GM19467 (cell line): Measurements from ENCODE around the gene RNF144A.
"Not testable (repeated sequence)": the region's sequence is repeated elsewhere in the genome, so short reads cannot be mapped to it uniquely, and the experiment has no call there.

Source experiments
- ATAC-seq: cut with Tn5 transposase; IDR thresholded peaks from one replicate; pipeline ENCODE4 v1.9.1; 2021; ENCODE audit warnings: mild to moderate bottlenecking, moderate library complexity; ENCODE audit not compliant: unreplicated experiment

Gene RNF144A, protein sequence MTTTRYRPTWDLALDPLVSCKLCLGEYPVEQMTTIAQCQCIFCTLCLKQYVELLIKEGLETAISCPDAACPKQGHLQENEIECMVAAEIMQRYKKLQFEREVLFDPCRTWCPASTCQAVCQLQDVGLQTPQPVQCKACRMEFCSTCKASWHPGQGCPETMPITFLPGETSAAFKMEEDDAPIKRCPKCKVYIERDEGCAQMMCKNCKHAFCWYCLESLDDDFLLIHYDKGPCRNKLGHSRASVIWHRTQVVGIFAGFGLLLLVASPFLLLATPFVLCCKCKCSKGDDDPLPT

DNA sequence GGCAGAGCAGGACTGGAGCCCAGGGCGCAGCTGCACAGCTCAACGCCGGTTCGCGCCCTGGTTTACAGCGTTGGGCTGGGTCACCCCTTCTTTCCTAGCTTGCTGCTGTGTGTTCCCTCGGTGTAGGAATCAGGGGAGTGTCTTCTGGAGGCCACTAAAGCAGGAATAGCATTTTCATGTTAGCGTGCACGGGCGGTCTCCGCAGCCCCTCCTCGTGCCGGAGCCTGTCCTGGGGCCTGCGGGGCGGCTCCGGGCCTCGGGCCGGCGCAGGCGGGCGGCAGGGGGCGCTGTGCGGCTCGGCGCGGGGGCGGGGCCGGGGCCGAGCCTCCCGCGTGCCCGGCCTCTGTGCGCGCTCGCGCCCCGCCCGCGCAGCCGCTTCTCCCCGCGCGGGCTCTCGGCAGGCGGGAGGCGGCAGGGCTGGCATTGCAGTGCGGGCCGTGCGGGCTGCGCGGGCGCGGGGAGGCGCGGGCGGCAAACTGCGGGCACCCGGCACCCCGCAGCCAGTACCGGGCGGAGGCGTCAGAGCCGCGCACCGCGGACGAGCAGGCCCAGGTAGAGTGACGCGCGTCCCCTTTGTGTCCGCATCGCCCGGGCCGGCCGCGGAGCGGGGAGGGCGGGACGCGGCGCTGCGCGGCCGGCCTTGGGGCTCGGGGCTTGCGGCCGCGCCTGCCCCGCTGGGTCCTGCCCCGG is at the start of gene RNF144A:
Gene RNF144A (plus strand): TSS at position 342 of the 690 bp plus-strand sequence. CDS start 79,515 bp downstream, outside the sequence.
- ATAC-seq = peak; percentile 83

DNA sequence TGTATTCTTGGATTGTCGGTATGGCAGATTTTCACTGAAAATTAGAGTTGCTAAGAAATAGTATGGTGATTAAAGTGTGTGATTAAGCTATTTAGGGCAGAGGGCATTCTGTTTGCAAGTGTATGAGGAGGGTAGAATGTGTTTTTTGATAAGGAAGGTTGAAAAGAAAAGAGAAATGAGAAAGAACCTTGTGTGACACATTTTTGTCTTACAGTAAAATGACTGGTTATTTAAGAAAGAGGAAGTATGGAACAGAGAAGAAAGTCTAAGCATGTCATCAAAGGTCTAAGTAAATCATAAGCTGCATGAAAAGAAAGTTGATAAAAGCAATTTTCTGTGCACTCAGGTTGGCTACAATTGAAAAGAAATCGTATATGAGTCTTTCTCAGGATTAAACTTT is 44.8 kb upstream of the RNF144A start:
- ATAC-seq = no peak

DNA sequence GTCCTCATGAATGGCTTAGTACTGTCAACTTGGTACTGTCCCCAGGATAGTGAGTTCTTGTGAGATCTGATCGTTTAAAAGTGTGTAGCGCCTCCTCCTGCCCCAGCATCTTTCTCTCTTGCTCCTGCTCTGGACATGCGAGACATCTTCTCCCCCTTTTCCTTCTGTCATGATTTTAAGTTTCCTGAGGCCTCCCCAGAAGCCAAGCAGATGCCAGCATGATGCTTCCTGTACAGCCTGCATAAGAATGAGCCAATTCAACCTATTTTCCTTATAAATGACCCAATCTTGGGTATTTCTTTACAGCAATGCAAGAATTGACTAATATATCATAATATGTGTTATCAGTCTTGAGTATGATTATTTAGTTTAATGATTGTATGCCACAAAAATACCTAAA is 43.2 kb upstream of the RNF144A start:
- no peak for ATAC-seq

DNA sequence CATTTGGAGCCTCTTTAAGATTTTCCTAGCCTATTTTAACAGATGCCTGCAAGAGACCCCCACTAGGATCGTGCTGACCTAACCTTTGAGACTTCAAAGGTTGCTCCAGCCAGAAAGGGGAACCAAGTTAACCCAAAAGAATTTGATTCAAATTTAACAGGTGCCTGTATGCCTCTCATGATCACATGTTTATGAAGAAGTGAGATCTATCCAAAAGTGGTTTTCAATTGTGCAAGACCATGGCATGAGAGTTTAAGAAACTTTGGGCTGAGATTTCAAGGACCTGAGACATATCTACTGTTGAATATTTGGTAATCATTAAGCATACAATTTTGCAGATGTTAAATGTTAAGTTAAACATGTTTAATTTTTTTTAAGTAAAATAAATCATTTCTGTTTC is 40.9 kb upstream of the RNF144A start:
- ATAC-seq = no peak

DNA sequence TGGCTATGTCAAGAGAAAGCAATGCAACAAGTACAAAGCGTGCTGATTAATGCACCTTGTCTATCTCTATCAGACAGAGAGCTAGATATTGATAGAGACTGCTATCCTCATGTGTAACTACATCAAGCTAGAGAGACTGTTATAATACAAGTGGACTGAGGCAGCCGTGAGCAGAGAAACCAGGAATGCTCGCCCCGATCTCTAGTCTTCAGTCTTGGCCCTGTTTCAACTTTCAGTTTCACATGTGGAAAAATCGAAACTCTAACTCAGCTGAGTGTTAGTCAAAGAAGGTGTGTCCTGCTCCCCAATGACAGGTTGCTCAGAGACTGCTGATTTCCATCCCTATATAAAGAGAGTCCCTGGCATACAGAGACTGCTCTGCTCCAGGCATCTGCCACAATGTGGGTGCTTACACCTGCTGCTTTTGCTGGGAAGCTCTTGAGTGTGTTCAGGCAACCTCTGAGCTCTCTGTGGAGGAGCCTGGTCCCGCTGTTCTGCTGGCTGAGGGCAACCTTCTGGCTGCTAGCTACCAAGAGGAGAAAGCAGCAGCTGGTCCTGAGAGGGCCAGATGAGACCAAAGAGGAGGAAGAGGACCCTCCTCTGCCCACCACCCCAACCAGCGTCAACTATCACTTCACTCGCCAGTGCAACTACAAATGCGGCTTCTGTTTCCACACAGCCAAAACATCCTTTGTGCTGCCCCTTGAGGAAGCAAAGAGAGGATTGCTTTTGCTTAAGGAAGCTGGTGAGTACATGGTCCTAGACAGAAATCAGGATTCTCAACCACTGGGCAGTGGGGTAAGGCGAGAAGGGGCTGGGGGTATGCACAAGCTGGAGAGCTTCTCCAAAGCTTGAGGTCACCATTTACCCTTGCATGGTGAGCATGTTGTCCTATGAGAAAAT is 39.6 kb upstream of the RNF144A start, which contains the start of gene RSAD2:
Gene RSAD2 (plus strand): TSS at position 376 of the 903 bp plus-strand sequence. CDS start 24 bp downstream, at position 400.
- peak; percentile 86 for ATAC-seq

DNA sequence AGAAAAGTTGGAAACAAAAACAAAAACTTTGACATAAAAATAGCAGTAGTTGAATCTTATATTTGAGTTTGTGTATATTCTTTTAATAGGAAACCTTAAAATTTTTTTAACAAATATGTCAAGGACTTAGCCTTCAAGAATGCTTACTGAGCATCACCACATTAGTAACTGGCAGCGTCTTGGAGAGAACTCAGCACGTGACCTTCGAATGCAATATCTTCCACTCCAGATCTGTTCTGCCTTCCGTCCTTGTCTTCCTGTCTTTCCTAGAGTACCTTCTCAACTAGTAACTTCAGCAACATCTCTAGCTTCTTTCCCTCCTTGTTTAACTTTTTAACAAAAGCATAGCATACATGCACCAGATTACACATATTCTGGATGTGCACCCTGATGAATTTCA is 38.7 kb upstream of the RNF144A start:
- no peak for ATAC-seq

DNA sequence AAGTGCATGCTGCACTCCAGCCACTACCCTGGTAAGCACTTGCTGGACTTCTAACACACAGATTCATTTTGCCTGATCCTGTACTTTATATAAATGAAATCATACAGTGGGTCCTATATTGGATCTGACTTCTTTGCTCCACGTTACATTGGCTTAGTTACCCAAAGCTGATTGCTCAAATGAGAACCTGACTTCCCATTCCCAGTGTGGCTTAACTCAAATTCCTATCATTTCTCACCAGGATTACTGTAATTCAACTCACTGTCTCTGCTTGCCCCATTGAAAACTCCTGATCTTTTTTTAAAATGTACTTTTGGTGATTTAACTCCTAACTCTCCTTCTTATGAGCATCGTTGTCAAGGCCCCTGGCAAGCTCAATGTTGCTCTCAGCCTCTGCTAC is 38.2 kb upstream of the RNF144A start:
- no peak for ATAC-seq

DNA sequence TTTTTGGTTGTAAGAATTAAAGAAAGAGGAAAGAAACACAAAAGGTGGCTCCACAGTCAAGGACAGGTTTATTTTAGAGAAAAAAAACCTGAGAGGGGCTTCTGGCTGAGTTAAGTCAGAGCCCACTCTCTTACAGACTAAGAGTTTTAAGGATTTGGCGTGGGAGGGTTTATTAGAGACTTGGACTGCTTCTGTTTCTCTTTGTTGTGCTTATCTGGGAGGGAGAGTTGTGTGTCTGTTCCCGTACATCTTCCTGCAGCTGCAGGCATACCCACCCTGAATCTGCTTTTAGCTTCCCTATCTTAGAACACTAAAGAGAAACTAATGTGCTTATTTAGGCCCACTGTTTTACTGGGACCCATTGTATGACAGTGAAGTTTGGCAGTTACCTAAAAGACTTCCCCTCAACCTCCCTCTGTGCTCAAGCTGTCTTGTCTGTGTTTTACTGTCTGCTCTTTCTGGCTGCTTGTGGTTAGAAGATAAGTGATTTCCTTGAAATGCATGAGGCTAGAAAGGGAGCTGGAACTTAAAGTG is 36.9 kb upstream of the RNF144A start:
- no peak for ATAC-seq

DNA sequence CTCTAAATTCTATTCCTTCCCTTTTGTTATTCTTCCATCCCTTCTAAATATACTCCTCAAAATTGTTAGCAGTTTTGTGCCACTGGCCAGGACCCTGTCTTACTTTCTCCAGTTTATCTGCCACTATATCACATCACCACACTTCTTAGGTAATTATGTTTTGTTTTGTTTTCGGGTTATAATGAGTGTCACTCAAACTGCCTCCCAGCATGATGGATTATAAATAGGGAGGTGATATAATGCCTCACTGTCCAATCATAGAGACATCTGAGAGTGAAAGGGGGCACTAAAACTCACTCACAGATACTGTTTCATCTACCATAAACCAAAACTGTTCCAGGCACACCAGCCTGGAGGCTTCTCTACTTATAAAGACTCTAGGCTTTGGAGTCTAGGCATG is 36.2 kb upstream of the RNF144A start:
- no peak for ATAC-seq

DNA sequence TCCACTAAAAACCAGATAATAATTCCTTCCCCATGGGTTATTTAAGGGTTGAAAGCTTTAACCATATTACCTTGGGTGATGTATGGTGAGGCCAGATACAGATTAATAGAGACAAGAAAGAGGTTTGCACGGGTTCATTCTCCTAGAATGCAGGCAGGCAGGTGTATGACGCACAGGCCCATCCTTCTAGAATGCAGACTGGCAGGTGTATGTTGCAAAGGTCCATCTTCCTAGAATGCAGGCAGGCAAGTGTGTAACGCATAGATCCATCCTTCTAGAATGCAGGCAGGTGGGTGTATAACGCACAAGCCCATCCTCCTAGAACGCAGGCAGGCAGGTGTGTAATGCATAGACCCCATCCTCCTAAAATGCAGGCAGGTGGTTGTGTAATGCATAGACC is 35.7 kb upstream of the RNF144A start:
- no peak for ATAC-seq

DNA sequence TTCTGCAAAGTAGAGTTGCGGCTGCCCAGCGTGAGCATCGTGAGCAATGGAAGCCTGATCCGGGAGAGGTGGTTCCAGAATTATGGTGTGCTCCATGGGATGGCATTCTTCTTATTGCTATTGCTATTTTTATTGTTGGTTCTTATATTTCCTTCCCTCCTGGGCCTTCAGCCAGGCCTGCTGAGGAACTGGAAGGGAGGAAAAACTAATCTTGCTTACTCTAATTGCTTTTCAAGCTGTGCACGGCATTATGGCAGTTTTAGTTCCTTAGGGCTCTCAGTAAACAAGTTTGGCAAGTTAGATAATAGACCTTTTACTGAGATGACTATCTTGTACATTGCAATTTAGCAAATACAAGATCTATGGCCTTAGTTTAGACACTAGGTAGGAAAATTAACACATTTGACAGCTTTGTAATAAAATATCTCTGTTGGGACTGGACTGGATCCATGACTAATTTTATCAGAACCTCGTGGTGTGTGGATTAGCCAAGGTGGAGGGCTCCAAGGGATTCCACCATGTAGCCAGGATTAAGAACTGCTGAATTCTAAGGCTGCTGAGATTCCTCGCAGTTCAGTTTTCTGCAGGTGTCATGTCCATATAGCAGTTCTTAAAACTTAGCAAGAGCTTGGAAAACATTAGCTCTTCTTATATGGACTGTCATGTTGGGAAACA is 33.6 kb upstream of the RNF144A start:
- ATAC-seq = no peak

DNA sequence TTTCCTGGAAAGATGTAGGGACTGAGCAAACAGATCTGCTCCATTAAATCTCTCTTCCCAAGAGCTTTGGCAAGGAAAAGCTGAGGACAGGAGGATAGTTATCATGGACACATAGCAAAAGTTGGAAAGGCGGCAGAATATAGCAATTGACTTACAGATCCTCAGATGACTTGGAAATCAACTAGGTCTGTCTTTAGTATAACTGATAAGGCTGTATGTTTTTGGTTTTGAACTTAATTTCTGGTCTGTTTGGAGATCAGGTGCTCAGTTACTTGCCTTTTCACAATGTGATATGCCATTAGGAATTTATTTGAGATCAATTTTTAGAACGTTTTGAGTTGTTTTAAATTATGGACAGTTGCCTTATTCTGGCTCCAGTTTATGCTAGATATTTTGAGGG is 31.7 kb upstream of the RNF144A start:
- ATAC-seq = no peak

DNA sequence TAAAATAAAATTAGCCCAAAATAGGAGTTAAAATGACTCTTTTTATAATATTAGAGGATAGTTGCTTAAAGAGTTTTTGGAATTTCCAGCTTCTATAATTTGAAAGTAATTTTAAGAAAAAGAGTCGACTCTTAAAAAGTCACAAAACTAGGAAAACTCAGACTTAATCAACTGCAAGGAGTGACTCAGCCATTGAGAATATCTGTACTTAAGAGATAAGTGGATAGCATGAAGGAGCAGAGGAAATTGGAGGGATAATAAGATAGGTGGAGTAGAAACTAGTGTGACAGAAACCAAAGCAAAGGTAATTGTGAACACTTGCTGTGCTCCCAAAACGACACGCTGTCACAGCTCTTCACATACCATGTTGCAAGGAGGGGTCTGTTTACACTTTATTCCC is 31.2 kb upstream of the RNF144A start:
- ATAC-seq = no peak

DNA sequence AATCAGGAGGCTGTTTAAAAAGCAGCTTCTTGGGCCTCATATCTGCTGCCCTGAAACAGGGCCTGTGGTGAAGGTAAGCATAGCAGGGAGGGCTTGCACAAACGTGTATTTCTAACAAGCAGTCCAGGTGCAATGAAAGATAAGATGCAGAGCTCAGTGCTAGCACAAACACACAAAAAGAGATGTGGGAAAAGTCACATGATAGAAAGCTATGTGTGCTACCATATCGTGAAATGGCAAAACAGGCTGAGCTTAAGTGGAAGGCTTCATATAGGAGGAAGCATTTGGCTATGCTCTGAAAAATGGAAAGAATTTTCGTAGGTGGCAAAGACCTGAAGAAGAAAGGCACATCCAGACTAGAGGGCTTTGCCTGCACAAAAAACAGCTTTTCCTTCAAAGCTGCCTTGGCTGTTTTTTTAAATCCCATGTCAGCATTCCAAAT is 29.4 kb upstream of the RNF144A start:
- ATAC-seq = no peak

DNA sequence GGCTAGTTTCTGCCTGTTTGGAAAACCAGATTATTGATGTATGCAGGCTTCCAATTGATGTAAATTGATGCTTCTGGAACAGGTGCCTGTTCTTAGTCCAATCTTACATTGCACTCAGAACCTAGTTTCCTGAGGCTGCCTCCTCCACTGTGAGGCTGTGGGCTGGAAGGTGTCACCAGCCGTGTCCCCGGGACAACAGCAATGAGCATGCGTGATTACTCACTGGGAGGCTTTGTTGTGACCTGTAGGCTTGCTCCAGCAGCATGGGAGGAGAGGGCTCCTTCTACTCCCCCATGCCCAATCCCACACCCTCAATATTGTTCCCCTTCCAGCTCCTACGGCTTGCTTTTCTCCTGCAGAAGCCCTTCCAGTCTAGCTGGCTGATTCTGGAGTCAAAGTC is 28.5 kb upstream of the RNF144A start:
- no peak for ATAC-seq

DNA sequence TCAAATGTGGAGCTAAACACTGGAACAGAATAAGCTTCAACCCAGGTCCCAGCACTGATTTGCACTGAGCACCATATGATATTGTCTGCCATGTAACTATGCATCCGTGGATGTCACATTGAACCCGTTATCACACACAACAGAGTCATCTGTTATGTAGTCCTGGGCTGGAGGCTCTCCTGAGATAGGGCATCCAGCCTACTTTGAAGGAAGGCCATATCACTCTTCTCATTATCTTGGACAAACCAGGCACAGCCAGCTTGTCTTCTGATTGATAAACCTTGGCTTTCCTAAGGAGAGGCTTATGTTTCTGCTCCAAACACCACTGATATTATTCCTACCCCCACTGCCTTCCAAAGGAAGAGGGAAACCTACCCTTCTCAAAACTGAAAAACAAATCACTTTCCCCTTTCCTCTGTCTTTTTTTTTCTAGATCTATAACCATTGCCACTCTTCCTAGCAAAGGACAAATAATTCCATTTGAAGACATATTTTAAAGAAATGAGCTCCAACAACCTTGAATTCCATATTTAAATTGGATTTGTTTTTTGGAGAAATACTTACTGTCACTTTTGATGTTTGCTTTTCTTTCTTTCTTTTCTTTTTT is 23.2 kb upstream of the RNF144A start:
- ATAC-seq = no peak

DNA sequence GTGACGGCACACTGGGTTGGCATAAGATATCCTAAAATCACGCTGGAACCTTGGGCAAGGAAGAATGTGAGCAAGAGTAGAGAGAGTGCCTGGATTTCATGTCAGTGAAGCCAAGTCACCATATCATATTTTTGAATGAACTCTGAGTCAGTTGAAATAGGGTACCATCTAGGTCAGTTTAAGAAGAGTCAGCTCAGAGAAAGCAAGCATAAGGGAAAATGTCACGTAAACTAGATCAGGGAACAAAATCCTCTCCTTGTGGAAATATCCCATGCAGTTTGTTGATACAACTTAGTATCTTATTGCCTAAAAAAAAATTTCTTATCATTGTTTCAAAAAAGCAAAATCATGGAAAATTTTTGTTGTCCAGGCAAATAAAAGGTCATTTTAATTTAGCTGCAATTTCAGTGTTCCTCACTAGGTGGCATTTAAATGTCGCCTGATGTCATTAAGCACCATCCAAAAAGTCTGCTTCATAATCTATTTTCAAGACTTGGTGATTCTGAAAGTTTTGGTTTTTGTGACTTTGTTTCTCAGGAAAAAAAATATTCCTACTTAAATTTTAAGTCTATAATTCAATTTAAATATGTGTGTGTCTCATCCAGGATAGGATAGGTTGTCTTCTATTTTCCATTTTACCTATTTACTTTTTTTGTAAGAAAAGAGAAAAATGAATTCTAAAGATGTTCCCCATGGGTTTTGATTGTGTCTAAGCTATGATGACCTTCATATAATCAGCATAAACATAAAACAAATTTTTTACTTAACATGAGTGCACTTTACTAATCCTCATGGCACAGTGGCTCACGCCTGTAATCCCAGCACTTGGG is 20.1 kb upstream of the RNF144A start:
- no peak for ATAC-seq

DNA sequence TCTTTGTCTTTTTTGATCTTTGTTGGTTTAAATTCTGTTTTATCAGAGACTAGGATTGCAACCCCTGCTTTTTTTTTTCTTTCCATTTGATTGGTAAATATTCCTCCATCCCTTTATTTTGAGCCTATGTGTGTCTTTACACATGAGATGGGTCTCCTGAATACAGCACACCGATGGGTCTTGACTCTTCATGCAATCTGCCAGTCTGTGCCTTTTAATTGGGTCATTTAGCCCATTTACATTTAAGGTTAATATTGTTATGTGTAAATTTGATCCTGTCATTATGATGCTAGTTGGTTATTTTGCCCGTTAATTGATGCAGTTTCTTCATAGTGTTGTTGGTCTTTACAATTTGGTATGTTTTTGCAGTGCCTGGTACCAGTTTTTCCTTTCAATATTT is 14.6 kb upstream of the RNF144A start:
- ATAC-seq = not testable (repeated sequence)

DNA sequence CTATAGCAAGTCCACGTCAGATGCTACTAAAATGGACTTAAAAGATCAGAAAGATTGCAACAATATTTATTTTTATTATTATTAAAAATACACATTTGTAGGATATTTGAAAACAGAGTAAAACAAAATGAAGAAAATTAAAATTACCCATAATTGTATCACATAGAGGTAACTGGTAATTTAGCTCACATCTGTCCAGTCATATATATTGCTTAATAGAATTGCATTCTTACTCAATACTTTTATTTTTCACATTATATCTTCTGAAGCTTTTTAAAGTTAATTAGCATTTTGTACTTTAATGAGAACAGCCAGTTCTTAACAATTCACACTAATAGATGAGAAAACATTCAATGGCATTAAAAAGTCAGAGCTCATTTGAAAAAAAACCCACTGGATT is 11.5 kb upstream of the RNF144A start:
- no peak for ATAC-seq
